GM21526 (cell line): ENCODE measurements around the gene ASB8.

Source experiments
- ATAC-seq: cut with Tn5 transposase; IDR thresholded peaks from one replicate; pipeline ENCODE4 v1.9.1; 2021; ENCODE audit warnings: moderate library complexity; ENCODE audit not compliant: unreplicated experiment, low FRiP score

Gene ASB8

GRCh38 chr12:48106681-48107613 lies 50.4 kb downstream of the ASB8 start:
- ATAC-seq = no peak

- ATAC-seq = peak; percentile 68
Measured at GRCh38 chr12:48105867-48106680, 51.2 kb downstream of the ASB8 start, which contains the start of gene SENP1. SENP1 (minus strand) TSS chr12:48106079; CDS start chr12:48101472, 4,607 bp downstream.

GRCh38 chr12:48105321-48105866 lies 51.9 kb downstream of the ASB8 start:
- ATAC-seq = peak; percentile 17

GRCh38 chr12:48104531-48104930 lies 52.8 kb downstream of the ASB8 start:
- no peak for ATAC-seq
